ENCODE data around the gene CLDN6.

DNA sequence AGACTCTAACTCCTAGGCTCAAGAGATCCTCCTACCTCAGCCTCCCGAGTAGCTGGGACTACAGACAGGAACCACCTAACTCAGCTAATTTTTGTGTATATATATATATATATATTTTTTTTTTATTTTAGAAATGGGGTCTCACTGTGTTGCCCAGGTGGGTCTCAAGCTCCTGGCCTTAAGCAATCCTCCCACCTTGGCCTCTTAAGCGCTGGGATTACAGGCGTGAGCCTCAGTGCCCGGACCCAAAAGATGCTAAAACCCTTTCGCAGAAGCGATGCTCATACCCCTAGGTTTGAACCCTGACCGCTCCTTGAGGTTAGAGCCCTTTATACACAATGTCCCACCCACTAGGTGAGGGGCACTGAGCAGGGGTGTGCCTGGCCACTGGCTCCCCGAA, 7.5 kb downstream of the CLDN6 start:
- TF ChIP-seq EZH2 (IDR thresholded peaks at IDR 0.05; ENCODE audit: low read length, unreplicated experiment) = no peak
- no peak for TF ChIP-seq CTCF (conservative IDR thresholded peaks at IDR 0.05; ENCODE audit: low read depth, low read length)

Data from PC-3 (cell line).